SKM-1 (cell line): ENCODE results near the gene FGF19.

Source experiments
- DNase-seq: peaks from one replicate; lab custom pipeline; 2025; ENCODE audit not compliant: unreplicated experiment; lab: John Stamatoyannopoulos, UW

FGF19 gene, protein sequence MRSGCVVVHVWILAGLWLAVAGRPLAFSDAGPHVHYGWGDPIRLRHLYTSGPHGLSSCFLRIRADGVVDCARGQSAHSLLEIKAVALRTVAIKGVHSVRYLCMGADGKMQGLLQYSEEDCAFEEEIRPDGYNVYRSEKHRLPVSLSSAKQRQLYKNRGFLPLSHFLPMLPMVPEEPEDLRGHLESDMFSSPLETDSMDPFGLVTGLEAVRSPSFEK

GRCh38 chr11:69703768-69704507 is at the start of gene FGF19:
TSS of gene FGF19 (minus strand) at chr11:69704022. CDS start at chr11:69703876, 146 bp downstream.
- DNase-seq, result no peak

GRCh38 chr11:69752890-69753289 is 49.1 kb upstream of the FGF19 start:
- no peak for DNase-seq

DNA sequence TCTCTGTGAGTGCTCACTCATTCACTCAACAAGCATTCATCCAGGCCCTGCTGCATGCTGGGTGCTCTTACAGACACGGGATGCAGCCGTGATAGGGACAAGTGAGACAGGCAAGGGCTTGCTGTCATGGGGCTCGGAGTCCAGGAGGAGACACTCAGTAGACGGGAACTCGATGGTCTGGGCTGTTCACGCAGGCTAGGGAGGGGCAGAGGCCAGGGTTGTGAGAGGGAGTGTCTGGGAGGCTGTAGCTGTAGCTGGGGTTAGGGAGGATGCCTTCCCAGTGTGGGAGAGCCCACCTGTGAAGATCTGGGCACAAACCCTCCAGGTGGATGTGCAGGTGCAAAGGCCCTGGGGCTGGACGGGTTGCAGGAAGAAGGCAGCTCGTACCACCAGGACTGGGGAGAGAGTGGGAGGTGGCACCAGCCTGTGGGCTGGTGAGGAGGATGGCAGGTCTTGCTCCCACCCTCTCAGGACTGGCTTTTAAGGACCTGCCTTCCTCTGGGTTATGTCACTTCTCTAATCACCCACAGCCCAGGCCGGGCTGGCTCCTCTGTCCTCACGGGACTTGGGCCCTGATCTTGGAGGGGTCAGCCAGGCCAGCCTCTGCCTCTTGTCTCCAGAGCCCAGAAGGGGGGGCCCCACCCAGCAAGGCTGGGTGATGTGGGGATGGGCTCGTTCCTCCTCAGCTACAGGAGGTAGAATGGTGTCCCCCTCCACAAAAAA is 47.2 kb upstream of the FGF19 start:
- DNase-seq, result no peak

DNA sequence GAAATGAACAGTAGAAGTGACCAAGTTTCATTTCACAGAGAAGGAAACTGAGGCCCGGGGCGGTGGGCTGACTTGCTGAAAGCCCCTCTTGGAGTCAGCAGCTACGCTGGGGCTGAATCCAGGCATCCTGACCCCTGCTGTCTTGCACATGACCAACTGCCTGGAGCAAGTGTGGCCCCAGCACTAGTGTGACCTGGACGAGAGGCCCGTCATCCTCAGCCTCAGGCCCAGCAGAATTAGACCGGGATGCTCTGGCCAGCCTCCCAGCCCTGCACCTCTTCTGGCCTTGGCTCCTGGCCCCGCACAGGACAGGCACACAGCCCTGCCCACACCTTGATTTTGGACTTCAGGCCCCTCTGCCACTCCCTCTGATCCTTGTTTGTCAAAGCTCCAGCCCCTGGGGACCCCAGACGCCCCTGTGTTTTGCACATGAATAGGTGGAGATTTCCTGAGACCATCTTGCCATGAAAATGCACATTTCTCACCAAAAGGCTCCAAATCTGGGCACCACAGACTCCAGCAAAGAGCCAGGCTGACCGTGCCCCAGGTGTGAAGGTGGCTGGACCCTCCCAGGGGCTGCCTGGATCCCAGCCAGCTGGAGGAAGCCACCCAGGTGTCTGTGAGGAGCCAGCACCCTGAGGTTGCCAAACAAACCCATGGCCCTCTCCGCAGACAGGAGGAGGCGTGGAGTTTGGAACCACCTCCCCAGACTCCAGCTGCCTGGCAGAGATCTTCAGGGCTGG is 46.5 kb upstream of the FGF19 start:
- DNase-seq, result no peak

DNA sequence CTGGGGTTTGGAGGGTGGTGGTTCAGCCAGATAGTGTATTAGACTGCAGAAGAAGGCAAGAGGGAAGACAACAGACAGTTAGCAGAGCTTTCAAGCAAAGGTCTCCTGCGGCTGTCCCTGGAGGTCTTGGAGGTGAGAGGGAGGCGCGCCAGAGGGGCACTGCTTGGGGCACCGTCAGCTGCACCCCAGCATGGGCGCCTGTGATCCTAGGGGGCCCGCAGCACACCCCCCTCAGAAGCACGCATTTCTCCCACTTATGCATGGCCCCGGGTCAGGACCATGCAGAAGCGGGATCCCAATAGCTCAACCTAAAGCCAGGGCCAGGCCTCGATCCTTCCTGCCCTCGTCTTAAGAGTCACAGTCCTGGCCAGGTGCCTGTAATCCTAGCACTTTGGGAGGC is 44.8 kb upstream of the FGF19 start:
- DNase-seq, result no peak

GRCh38 chr11:69746752-69747742 is 43.2 kb upstream of the FGF19 start:
- no peak for DNase-seq

DNA sequence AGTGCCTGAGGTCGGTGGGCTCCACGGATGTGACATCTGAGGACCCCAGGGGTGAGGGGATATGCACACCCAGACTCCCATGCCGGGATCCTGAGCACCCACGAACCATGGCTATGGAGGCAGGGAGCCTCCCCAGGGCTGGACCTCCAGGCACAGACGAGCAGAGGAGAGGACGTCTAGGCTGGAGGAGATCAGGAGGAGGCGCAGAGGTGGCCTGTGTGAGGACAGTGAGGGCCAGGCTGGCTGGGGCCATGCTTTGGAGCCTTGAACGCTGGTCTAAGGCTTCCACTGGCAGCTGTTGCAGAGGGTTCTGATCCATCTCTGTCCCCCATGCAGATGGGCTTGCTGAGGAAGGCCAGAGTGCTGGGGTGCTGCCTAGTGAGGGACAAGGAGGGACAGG is 42.3 kb upstream of the FGF19 start:
- no peak for DNase-seq

GRCh38 chr11:69745201-69745600 is 41.4 kb upstream of the FGF19 start:
- no peak for DNase-seq

DNA sequence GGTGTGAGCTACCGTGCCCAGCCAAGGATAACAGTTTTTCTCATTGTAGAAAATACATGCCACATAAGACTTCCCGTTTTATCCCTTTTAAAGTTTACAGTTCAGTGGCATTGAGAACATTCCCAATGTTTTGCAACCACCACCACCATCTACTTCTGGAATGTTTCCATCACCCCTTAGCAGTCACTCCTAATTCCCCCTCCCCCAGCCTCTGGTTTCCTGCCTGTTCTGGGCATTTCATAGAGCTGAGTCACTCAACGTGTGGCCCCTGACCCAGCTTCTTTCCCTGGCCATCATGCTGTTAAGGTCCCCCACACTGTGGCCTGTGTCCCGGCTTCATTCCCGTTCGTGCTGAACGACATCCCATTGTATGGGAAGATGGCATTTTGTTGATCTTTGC is 40.6 kb upstream of the FGF19 start:
- DNase-seq, result no peak

DNA sequence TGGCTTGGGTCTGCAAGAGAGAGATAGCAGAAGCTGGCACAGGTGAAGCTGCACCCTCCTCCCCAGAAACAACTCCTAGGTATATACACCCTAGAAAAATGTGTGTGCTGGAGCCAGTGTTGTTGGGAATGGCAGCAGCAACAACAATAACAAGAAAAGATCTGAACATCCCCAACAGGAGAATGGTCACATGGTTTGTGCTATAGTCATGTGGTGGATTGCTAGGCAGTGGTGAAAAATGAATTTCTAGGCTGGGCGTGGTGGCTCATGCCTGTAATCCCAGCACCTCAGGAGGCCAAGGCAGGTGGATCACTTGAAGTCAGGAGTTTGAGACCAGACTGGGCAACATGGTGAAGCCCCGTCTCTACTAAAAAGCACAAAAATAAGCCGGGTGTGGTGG is 31.0 kb upstream of the FGF19 start:
- no peak for DNase-seq

DNA sequence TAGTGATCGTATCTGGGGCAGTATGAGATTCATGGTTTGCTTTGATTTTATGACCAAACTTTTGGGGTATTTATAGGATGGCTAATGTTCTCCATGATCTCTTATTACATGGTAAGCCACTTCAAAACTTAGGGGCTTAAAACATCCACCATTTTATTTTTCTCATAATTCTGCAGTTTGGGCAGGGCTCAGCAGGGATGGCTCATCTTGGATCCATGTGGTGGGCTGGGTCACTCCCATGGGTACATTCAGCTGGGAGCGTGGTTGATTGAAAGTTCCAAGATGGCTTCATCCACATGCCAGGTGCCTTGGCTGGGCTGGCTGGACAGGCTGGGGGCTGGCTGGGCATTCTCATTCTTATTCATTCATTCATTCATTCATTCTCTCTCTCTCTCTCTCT is 30.5 kb upstream of the FGF19 start:
- no peak for DNase-seq

- DNase-seq, result no peak
Measured at GRCh38 chr11:69732910-69733309, 29.1 kb upstream of the FGF19 start.

DNA sequence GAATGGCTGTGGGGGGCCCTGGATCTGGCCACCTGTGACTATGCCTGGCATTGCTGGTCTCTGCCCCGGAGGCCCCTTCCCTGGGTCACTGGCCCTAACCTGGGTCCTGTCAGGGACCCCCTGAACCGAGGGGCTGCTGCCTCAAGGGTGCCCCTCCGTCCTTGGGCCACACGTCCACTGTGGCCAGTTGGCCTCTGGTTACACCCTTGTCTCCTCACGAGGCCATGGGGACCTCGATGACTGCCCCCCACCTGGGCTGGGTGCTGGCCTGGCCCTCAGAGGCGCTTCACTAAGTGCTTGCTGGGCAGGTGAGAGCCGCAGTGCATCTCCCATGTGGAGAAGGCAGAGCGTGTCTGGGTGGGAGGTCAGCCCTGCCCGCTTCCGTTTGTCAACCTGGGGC is 27.3 kb upstream of the FGF19 start:
- no peak for DNase-seq

GRCh38 chr11:69730500-69730899 is 26.7 kb upstream of the FGF19 start:
- no peak for DNase-seq

- DNase-seq, result no peak
Measured at GRCh38 chr11:69729252-69729651, 25.4 kb upstream of the FGF19 start.

DNA sequence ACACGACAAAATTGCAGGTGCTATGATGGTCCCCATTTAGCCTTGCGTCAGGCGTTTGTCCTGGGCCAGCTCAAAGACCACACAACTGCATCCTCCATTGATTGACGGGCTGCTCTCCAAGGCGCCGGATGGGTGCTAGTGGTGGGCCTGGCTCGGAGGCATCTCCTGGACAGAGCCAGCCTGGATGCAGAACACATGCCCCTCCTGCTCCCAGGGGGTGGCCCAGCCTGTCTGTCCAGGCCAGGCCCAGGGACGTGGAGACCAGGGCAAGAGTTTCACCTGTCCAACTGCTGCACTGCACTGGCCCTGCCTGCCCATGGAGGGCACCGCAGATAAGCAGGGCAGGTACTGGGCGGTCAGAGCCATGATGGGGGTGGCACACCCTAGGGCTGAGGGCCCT is 23.4 kb upstream of the FGF19 start:
- DNase-seq, result no peak

GRCh38 chr11:69726481-69726880 is 22.7 kb upstream of the FGF19 start:
- DNase-seq, result no peak

GRCh38 chr11:69726019-69726418 is 22.2 kb upstream of the FGF19 start:
- no peak for DNase-seq

- DNase-seq, result no peak
Measured at GRCh38 chr11:69721745-69722144, 17.9 kb upstream of the FGF19 start.

GRCh38 chr11:69721106-69721505 is 17.3 kb upstream of the FGF19 start:
- no peak for DNase-seq
